Cortex of kidney (tissue), 1 donor: ENCODE measurements around the gene VPS37D.
"Not testable (repeated sequence)": the region's sequence is repeated elsewhere in the genome, so short reads cannot be mapped to it uniquely, and the experiment has no call there.

Experiments used
- DNase-seq: peaks from one replicate; lab custom pipeline; 2025; lab: John Stamatoyannopoulos, UW

VPS37D gene

GRCh38 chr7:73667344-73668102, at the start of gene VPS37D:
VPS37D (plus strand) TSS chr7:73667831; CDS start chr7:73667959, 128 bp downstream.
- DNase-seq, result no peak

- no peak for DNase-seq
Observed at GRCh38 chr7:73618538-73618937, 49.1 kb upstream of the VPS37D start.

GRCh38 chr7:73619394-73619793, 48.2 kb upstream of the VPS37D start:
- not testable (repeated sequence) for DNase-seq

DNA sequence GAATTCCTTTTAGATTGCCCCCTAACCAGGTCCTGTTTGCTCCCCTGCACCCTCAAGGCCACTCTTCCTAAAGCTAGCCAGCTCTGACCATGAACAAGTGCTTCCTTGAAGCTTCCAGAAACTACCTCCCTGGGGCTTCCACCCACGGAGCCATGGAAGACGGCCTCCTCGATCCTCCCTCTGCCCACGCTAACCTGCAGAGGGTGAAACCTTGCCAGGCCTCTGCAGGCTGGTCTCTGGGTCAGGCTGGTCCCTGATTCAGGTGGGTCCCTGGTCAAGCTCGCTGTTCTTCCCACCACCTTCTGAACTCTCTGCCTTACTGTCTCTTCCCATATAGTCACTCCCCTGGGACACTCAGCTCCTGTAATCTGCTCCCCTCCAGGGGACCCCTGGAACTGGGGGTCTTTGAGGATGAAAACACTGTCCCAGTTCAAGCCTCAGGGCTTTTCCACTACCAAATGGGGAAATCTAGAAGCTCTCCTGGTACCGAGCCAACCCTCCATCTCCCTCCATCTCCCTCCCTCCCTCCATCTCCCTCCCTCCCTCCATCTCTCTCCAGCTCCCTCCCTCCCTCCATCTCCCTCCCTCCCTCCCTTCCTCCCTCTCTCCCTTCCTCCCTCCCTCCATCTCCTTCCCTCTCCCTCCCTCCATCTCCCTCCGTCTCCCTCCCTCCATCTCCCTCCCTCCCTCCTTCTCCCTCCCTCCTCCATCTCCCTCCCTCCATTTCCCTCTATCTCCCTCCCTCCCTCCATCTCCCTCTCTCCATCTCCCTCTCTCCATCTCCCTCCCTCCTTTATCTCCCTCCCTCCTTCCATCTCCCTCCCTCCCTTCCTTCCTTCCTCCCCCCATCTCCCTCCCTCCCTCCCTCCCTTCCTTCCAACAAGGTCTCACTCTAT, 46.2 kb upstream of the VPS37D start:
- no peak for DNase-seq

DNA sequence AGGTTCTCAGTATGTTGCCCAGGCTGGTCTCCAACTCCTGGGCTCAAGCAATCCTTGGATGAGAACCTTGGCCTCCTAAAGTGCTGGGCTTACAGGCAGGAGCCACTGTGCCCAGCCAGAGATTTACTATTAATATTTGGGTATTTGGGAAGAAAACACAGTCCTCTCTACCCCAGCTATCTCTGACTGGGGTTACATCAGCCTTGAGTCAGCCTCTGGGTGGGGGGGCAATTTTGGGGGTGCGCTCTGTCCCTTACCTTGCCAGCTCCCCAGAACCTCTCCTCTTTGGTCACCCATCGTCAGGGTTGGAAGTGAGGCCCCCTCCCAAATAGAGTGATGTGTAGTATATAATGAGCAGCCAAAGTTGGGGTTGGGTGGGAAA, 45.1 kb upstream of the VPS37D start:
- no peak for DNase-seq

DNA sequence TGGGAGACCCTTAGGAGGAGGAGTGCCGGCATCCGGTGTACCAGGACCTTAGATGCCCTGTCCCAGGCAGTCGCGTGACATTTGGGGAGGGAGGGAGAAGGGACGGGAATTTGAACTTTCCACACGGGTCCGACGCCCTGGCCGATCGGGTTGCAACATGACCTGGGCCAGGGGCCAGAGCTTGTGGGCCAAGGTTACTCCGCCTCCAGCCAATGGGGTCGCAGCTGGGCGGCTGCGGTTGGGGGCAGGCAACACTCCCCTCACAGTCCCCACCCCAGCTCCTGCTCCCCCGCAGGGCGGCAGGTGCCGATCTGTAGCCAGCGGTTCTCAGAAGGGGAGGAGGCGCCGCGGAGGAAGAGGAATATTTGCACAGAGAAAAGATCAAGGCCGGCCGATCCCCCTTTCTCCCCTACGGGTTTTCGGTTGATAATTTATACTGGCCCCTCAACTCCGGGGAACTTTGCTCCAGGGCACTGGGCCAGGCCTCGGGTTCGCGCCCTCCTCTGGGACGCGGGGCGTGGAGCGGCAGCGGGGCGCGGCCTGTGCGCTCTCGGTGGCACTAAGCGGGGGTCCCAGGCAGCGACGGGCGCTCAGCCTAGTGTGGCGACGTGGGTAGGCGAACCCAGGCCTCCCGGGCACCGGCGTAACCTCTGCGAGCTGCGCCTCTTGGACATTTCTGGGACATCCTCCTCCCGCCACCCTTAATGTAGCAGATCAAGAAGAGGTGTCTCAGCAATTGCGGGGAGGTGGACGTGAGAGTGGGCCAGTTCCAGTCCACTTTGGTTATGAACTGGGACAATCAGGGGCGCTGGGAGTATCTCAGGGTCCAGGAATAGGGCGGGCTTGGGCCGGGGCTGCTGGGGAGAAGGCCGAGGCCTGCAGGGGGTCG, 44.5 kb upstream of the VPS37D start:
- no peak for DNase-seq

DNA sequence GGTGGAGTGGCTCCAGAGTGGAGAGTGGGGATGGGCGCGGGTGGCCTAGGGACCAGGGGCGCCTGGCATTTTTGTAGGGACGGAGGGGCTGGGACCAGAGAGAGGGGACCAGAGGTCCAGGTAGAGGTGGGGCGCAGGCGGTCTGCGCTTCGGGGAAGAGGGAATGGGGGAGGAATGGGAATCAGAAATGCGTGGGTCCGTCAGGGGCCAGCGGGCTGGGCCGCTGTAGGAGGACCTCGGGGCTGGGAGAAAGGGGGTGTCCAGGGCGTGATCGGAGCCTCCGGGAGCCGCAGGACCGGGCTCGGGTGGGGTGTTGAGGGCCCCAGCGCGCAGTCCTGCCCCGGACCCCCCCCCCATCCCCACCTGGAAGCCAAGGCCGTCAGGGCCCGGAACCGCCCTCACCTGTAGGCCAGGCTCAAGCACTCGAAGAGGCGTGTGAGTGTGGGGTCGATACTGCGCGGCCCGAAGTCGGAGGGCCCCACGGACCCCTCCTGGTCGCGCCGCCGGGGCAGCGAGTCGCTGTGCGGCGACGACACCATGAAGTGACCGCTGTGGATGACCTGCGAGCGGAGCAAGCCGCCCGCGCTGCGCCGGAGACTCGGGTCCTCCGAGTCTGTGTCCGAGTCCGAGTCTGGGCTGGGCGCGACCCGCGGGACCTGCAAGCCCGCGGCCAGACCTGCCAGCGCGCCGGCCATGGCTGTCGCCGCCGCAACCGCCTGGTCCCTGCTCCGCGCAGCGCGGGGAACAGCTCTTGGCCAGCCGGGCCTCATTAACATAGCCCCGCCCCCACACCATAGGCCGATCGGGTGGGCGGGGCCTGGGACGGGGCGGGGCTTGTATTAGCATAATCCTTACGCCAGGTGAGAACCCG, 43.6 kb upstream of the VPS37D start, which contains the start of gene MLXIPL:
TSS of gene MLXIPL (minus strand) at position 725 of the 871 bp plus-strand sequence. CDS start at position 695, 30 bp downstream.
- no peak for DNase-seq

DNA sequence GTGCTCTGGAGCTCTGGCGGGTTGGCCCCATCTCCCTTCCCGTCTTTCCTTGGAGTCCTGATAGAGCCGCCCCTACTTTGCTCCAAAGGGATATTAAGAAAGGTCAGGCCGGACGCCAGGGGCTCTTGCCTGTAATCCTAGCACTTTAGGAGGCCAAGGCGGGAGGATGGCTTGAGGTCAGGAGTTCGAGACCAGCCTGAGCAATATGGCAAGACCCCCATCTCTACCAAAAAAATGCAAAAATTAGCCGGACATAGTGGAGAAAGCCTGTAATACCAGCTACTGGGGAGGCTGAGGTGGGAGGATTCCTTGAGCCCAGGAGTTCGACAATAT, 43.0 kb upstream of the VPS37D start:
- no peak for DNase-seq

- DNase-seq, result no peak
Observed at GRCh38 chr7:73625276-73625675, 42.4 kb upstream of the VPS37D start.

DNA sequence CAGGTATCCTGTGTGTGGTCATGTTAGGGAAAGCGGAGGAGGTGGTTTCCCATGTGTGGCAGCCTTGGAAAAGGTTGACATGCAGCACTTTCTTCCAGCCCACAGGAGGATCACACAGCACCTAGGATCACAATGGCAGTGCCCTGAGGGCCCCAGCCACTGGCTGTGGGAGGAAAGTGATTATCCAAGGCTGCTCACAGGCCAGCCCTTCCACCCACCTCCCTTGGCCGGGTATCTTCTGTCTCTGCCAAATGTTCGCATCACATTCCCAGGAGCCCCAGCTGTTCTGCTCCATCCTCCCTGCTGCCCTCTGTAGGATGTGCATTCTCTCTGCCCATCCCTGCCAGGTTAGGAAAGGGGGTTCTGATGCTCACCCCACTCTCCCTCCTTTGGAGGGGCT, 40.8 kb upstream of the VPS37D start:
- DNase-seq, result no peak

GRCh38 chr7:73628504-73628903, 39.1 kb upstream of the VPS37D start:
- no peak for DNase-seq

- no peak for DNase-seq
Observed at GRCh38 chr7:73631558-73631957, 36.1 kb upstream of the VPS37D start.

DNA sequence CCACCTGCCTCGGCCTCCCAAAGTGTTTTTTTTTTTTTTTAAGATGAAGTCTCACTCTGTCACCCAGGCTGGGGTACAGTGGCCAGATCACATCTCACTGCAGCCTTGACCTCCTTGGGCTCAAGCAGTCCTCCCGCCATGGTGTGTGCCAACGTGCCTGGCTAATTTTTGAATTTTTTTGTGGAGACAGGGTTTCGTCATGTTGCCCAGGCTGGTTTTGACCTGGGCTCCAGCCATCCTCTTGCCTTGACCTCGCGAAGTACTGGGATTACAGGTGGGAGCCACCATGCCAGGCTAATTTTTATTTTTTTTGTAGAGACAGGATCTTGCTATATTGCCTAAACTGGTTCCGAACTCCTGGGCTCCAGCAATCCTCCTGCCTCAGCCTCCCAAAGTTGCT, 34.3 kb upstream of the VPS37D start:
- DNase-seq, result no peak

DNA sequence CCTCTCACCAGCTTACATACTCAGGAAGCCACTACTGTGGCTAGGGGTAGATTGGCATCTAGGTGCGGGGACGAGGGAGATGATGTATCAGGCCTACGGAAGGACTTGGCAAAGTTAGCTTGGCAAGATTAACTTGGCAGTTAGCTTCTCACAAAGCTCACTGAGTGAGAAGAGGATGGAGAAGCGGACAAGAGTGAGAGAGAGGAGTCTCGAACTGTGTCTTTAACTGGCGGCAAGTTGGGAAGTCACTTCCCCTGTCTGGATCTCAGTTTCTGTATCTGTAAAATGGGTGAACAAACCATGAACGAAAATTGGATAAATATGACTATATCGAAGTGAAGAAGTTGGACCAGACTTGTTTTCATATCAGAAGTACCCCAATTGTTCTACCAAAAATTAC, 33.8 kb upstream of the VPS37D start:
- no peak for DNase-seq

DNA sequence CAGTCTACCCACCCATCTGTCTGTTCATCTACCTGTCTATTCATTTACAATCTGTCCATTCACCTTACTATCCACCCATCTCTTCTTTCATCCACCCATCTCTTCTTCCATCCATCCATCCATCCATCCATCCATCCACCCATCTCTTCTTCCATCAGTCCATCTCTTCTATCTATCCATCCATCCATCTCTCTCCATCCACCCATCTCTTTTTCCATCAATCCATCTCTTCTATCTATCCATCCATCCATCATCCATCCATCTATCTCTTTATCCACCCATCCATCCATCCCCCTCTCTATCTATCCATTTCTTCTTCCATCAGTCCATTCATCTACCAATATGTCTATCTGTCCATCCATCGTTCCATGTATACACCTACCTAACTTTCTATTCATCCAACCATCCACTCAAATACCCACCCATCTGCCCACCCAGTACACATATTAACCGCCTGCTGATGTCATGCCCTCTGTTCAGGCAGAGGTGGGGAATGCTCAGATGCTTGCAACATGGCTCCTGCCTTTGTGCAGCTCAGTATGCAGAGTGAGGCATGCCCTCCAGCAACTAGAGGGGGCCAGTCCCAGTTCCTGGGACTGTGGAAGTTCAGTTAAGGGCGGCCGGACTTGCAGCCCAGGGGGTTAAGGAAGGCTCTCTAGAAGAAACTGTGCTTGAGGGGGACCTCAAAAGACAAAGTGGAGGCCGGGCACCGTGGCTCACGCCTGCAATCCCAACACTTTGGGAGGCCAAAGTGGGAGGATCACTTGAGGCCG, 32.0 kb upstream of the VPS37D start:
- DNase-seq, result no peak

DNA sequence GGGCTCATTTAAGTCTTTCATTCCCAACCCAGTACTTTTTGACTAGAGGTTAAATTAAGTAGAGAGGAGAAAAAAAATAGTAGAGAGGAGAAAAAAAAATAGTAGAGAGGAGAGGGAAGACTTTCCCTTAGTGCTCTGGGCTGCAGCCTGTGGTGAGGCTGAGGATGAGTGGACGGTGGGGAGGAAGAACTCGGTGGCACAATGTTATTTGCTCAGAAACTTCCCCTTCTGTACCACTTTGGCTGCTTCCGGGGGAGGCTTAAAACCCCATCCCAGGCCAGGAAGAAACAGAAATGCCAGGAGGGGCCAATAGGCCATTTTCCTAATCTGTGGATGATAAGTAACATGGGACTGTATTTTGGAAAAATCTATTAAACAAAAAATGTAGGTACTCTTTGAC, 28.7 kb upstream of the VPS37D start:
- no peak for DNase-seq

GRCh38 chr7:73642834-73643233, 24.8 kb upstream of the VPS37D start:
- no peak for DNase-seq

DNA sequence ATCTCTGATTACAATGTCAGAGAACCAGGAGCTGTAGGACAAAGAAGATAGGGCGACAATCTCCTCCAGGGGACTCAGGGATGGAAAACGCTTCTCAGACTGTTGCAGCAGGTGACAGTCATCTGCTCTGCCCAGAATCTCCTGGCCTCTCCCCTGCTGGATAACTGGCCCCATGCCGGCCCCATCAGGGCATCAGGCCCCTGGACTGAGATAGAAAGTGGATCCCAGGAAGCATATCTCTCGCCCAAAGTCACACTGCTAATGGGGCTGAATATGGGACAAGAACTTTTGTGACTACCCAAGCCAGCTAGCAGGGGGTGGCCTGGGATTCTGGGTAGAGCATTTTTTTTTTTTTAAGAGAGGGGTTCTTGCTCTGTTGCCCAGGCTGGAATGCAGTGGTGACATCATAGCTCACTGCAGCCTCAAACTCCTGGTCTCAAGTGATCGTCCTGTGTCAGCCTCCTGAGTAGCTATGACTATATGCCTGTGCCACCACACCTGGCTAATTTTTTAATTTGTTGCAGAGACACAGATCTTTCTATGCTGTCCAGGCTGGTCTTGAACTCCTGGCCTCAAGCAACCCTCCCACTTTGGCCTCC, 22.8 kb upstream of the VPS37D start:
- DNase-seq, result no peak

DNA sequence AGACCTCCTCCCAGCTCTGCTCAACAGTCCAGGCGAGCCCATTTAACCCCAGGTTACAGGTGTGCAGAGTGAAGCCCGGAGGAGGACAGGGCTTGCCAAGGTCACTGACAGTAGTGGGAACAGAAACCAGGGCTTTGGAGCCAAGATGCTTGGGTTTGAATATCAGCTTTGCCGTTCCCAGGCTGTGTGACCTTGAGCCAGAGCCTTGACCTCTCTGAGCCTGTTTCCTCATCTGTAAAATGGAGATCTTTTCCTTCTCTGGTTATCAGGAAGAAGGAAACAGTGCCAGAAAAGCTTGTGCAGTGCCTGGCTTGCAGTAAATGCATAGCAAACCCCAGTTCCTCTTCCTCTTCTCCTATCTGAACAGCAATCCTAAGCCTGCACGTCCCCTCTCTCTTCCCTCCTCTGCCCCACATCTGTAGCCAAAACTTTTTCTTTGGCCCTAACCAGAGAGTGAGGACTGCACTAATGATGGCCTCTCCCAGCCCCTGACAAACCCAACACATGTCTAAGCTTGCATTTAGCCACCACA, 21.9 kb upstream of the VPS37D start:
- no peak for DNase-seq
